ENCODE data around the gene DAB2IP.

- TF ChIP-seq, protein P1, sequence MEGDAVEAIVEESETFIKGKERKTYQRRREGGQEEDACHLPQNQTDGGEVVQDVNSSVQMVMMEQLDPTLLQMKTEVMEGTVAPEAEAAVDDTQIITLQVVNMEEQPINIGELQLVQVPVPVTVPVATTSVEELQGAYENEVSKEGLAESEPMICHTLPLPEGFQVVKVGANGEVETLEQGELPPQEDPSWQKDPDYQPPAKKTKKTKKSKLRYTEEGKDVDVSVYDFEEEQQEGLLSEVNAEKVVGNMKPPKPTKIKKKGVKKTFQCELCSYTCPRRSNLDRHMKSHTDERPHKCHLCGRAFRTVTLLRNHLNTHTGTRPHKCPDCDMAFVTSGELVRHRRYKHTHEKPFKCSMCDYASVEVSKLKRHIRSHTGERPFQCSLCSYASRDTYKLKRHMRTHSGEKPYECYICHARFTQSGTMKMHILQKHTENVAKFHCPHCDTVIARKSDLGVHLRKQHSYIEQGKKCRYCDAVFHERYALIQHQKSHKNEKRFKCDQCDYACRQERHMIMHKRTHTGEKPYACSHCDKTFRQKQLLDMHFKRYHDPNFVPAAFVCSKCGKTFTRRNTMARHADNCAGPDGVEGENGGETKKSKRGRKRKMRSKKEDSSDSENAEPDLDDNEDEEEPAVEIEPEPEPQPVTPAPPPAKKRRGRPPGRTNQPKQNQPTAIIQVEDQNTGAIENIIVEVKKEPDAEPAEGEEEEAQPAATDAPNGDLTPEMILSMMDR (IDR thresholded peaks at IDR 0.05; ENCODE audit: borderline replicate concordance, extremely low read depth, low read length, poor library complexity, severe bottlenecking), result no peak
- no peak for TF ChIP-seq EZH2 (IDR thresholded peaks at IDR 0.05; ENCODE audit: borderline replicate concordance, low read depth, low read length, severe bottlenecking)
Measured at GRCh38 chr9:121642758-121643157, 8.7 kb upstream of the DAB2IP start.

Measured in DND-41 (cell line).